Measurements from ENCODE around the gene TEKTIP1.

DNA sequence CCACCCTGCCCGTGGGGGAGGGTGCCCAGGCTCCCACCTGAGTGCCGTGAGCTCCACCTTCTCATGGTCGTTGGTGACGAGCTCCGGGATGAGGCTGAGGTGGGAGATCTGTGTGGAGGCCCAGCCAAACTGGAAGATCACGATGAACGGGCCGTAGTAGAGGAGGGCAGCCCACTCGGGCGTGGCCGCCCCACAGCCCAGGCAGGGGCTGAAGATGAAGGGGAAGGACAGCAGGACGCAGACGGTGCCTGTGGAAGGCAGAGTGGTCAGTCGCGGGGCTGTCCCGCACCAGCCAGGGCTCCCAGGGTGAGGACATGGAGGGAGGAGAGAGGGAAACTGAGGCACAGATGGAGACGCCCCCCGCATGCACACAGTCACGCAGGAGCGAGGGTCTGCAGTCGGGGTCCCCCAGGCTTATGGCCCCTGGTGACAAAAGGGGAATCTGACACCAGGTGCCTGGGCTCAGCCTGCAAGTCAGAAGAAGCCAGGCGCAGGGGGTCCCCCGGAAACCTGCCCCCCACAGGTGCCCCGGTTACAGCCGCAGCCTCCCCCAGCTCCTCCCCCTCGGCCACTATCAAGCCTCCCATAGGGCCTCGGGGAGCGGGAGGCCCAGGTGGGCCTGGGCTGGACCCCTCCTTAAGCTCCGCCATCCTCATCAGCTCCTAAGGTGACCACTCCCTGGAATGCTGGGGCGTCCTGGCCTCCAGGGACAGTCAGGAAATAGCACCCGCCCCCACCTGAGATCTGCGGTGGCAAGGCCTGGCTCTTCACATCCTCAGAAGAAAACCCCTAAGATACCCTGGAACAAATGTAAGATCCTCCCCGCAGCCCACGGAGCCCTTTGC lies 12.2 kb downstream of the TEKTIP1 start:
- no peak for TF ChIP-seq POLR2AphosphoS5 (IDR thresholded peaks at IDR 0.05; ENCODE audit: low read depth, low read length)
- TF ChIP-seq, protein P1, sequence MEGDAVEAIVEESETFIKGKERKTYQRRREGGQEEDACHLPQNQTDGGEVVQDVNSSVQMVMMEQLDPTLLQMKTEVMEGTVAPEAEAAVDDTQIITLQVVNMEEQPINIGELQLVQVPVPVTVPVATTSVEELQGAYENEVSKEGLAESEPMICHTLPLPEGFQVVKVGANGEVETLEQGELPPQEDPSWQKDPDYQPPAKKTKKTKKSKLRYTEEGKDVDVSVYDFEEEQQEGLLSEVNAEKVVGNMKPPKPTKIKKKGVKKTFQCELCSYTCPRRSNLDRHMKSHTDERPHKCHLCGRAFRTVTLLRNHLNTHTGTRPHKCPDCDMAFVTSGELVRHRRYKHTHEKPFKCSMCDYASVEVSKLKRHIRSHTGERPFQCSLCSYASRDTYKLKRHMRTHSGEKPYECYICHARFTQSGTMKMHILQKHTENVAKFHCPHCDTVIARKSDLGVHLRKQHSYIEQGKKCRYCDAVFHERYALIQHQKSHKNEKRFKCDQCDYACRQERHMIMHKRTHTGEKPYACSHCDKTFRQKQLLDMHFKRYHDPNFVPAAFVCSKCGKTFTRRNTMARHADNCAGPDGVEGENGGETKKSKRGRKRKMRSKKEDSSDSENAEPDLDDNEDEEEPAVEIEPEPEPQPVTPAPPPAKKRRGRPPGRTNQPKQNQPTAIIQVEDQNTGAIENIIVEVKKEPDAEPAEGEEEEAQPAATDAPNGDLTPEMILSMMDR (IDR thresholded peaks at IDR 0.05): no peak
- TF ChIP-seq TCF7L2 (IDR thresholded peaks at IDR 0.05; ENCODE audit: low read depth, low read length): no peak
- no peak for TF ChIP-seq REST (IDR thresholded peaks at IDR 0.05; ENCODE audit: insufficient read depth in 1 of 2, low read depth in 2 of 2, low read length in 1 of 2)
- TF ChIP-seq SIN3A (IDR thresholded peaks at IDR 0.05; ENCODE audit: borderline replicate concordance, insufficient read depth, low read depth, low read length): no peak
